Measurements from ENCODE around the gene CDKAL1. TPM values are rescaled to one million over a fixed set of nuclear protein-coding genes. Genes with fewer than 3 reads are reported as not detected.

The CDKAL1 gene
- total RNA-seq, 4 donors from 2014 or later = 24.7 to 32.8 (median 29.8) TPM

DNA sequence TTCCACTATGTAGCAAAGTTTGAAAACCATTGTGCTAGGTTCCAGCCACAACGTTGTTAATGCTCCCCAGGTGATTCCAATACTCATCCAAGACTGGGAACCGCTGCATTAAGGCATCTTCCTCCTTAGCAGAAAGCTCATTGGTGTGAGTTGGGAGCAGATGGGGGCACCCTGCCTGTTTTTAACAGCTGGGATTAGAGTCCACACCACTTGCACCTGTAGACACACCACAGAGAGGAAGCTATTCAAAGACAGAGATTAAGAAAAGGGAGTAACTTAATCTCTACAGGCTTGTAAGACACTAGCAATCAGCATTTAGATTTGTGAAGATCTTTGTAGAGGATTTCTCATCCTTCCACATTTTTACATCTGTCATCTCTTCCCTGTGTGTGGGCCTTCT lies 725.4 kb downstream of the CDKAL1 start:
- intact Hi-C loops (cut with DNase I) = no loop called here
- Histone ChIP-seq H3K36me3 (no peaks in the 10 kb centered on the region), H3K27ac (no peak overlapping the region), H3K9me3 (no peaks in the 10 kb centered on the region), H3K4me3 (replicated peaks in 1 of 3) (no peak overlapping the region), H3K27me3 (no peaks in the 10 kb centered on the region), H3K4me1 (no peaks in the 10 kb centered on the region)
- no peak for DNase-seq
- no peak for TF ChIP-seq POLR2A (IDR thresholded peaks at IDR 0.05)
- TF ChIP-seq, protein P1, sequence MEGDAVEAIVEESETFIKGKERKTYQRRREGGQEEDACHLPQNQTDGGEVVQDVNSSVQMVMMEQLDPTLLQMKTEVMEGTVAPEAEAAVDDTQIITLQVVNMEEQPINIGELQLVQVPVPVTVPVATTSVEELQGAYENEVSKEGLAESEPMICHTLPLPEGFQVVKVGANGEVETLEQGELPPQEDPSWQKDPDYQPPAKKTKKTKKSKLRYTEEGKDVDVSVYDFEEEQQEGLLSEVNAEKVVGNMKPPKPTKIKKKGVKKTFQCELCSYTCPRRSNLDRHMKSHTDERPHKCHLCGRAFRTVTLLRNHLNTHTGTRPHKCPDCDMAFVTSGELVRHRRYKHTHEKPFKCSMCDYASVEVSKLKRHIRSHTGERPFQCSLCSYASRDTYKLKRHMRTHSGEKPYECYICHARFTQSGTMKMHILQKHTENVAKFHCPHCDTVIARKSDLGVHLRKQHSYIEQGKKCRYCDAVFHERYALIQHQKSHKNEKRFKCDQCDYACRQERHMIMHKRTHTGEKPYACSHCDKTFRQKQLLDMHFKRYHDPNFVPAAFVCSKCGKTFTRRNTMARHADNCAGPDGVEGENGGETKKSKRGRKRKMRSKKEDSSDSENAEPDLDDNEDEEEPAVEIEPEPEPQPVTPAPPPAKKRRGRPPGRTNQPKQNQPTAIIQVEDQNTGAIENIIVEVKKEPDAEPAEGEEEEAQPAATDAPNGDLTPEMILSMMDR (IDR thresholded peaks at IDR 0.05) = no peak
- 67% methylated on average over 2 of the region's 2 CpGs for WGBS, 2 donors

- no peak for DNase-seq
- intact Hi-C loops (cut with DNase I) = no loop called here
- TF ChIP-seq, protein P1 (IDR thresholded peaks at IDR 0.05) = no peak
- TF ChIP-seq POLR2A (IDR thresholded peaks at IDR 0.05) = no peak
- H3K27ac ChIP-seq = no peak overlapping the region
- H3K4me3 ChIP-seq (replicated peaks in 1 of 3) = no peak overlapping the region
- H3K9me3 ChIP-seq = no peaks in the 10 kb centered on the region
- no peaks in the 10 kb centered on the region for H3K4me1 ChIP-seq
- WGBS, 2 donors = 83 to 93% methylated on average over 5 of the region's 5 CpGs
- no peaks in the 10 kb centered on the region for H3K27me3 ChIP-seq
- H3K36me3 ChIP-seq = no peaks in the 10 kb centered on the region
Observed at GRCh38 chr6:21262504-21262903, 728.2 kb downstream of the CDKAL1 start.

DNA sequence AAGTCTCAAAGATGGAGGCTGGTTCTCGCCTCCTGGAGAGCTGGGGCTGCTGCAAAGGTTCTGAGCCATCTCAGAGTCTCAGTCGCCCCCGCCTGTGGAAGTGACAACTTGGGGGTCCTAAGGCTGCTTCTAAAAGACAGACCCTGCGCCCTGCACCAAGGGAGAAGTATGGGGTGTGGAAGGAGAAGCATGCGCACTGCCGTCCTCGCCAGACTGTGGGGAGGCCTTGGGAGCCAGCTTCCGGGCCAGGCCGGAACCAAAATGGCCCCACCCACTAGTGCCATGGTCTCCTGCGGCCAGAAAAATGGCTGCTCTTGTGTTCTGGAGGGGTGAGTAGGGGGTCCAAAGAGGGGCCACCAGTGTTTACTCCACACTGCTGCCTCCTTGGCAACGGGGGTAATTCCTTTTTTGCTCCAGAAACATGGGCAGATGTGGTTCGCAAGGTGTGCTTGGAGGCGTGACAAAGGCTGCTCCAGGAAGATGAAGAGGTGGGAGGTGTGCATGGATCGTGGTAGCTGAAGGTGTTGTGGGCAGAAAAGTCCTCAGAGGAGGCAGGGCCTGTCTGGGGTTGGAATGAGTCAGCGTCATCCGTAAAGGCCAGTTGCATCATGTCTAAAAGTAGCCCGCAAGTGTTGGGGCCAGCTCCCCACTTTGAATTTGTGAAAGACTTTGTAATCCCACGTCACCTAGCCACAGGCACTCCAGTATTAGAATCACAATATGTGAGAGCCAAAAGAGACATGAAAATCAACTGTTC lies 729.5 kb downstream of the CDKAL1 start:
- Histone ChIP-seq H3K4me1 (no peaks in the 10 kb centered on the region), H3K36me3 (no peaks in the 10 kb centered on the region), H3K27me3 (no peaks in the 10 kb centered on the region), H3K4me3 (replicated peaks in 1 of 3) (no peak overlapping the region), H3K9me3 (no peaks in the 10 kb centered on the region), H3K27ac (no peak overlapping the region)
- intact Hi-C loops (cut with DNase I) = no loop called here
- WGBS, 2 donors = 87 to 92% methylated on average over 11 to 18 of the region's 18 CpGs
- TF ChIP-seq, protein P1 (IDR thresholded peaks at IDR 0.05) = no peak
- TF ChIP-seq POLR2A (IDR thresholded peaks at IDR 0.05) = no peak
- DNase-seq = no peak

- Histone ChIP-seq H3K4me1 (no peaks in the 10 kb centered on the region), H3K4me3 (replicated peaks in 1 of 3) (no peak overlapping the region), H3K27ac (no peak overlapping the region), H3K36me3 (no peaks in the 10 kb centered on the region), H3K27me3 (no peaks in the 10 kb centered on the region), H3K9me3 (no peaks in the 10 kb centered on the region)
- intact Hi-C loops (cut with DNase I) = no loop called here
- no peak for DNase-seq
- 82% methylated on average over 10 of the region's 10 CpGs for WGBS, 2 donors
- no peak for TF ChIP-seq POLR2A (IDR thresholded peaks at IDR 0.05)
- TF ChIP-seq, protein P1 (IDR thresholded peaks at IDR 0.05) = no peak
Observed at GRCh38 chr6:21264288-21265033, 730.2 kb downstream of the CDKAL1 start.
